Activated CD8-positive, alpha-beta T cell treated with anti-CD3 and anti-CD28 coated beads for 36 hours (primary cell): ENCODE data around the gene RDX. TPM values are rescaled to one million over a fixed set of nuclear protein-coding genes. Genes with fewer than 3 reads are reported as not detected.

Experiments used
- ATAC-seq: fragments of 200-7000 bp; cut with Tn5 transposase; one replicate; pipeline ENCODE4 v1.10.0; 2021; ENCODE audit warnings: mild to moderate bottlenecking, moderate library complexity
- CTCF ChIA-PET: fragments of 350-600 bp; sonication (Branson Sonifier 250); formaldehyde crosslinking; loops from one replicate; lab custom pipeline; 2021; ENCODE audit warnings: antibody characterized with exemption; lab: Charles Lee
- POLR2A ChIA-PET: fragments of 350-600 bp; sonication (Branson Sonifier 250); formaldehyde crosslinking; loops from one replicate; lab custom pipeline; 2021; ENCODE audit warnings: antibody characterized with exemption; lab: Charles Lee
- DNase-seq: peaks from one replicate; pipeline ENCODE4 v3.0.0-alpha.2; 2020
- H3K27ac Mint-ChIP-seq: one replicate; pipeline ENCODE4 v1.8.0; 2021; ENCODE audit warnings: mild to moderate bottlenecking, mixed read lengths
- H3K27me3 Mint-ChIP-seq: one replicate; pipeline ENCODE4 v1.8.0; 2021; ENCODE audit warnings: mixed read lengths
- H3K36me3 Mint-ChIP-seq: one replicate; pipeline ENCODE4 v1.8.0; 2021; ENCODE audit warnings: low read depth, mixed read lengths
- H3K4me1 Mint-ChIP-seq: one replicate; pipeline ENCODE4 v1.8.0; 2021; ENCODE audit warnings: low read depth, mixed read lengths
- H3K4me3 Mint-ChIP-seq: one replicate; pipeline ENCODE4 v1.8.0; 2021; ENCODE audit warnings: mild to moderate bottlenecking, moderate library complexity, mixed read lengths
- H3K9me3 Mint-ChIP-seq: one replicate; pipeline ENCODE4 v1.8.0; 2021; ENCODE audit warnings: mixed read lengths
- CTCF ChIP-seq: fragments of 200-600 bp; IDR thresholded peaks from one replicate; pipeline ENCODE4 v1.8.0; 2022; ENCODE audit warnings: antibody characterized with exemption, mild to moderate bottlenecking
- intact Hi-C: fragments of 100-400 bp; cut with micrococcal nuclease; formaldehyde crosslinking; loops from one replicate; pipeline ENCODE4 v1.10.0; 2022
- total RNA-seq, 2 experiments: library from RNA; stranded (reverse); gene quantifications; one replicate each; pipeline ENCODE4 v1.2.3, GENCODE V29; 2021

RDX gene
- total RNA-seq, 2 experiments from 2014 or later: 37.8 to 41.2 TPM

DNA sequence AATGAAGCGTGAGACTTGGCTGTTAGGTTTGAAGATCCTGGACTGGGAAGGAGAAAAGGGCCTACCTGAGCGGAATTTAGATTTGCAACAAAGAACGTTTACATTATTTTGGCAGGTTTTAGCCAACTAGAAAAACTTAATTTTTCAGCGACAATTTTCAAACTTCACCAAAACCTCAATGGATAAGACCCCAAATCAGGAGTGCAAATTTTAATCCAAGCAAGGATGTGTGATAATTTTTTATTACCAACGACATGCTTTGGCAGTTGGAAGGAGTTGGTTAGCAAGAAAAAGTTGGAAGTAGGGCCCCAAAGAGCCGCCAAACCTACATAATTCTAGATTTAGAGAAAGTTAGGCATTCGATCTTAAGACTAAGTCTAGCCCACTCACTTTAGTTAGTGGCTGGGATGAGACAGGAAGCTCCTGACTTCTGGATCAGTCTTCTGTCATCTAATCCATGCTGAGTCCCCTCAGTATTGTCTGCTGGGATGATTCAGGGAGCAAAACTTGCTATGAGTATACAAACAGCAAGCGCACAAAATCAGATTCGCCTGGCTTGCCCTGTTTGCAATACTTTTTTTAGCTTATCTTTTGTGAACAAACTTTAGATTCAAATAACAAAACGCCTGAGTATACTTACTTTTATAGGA is 787 bp upstream of the RDX start:
- no peak for DNase-seq
- POLR2A ChIA-PET: interaction anchor here (0.6 to 1.2 kb wide), 3 partner anchors 9 to 52 kb away, joined by 3 to 4 read pairs (median 3); no protein-coding TSS in a partner anchor
- no peak for ATAC-seq
- Mint-ChIP-seq H3K27me3 (no peaks in the 10 kb centered on the region), H3K4me1 (peaks cover 35% of the 10 kb centered on the region), H3K36me3 (peaks cover 4% of the 10 kb centered on the region), H3K4me3 (peak overlapping the region; percentile 52), H3K9me3 (peaks cover 3% of the 10 kb centered on the region), H3K27ac (peak overlapping the region; percentile 7)
- CTCF ChIA-PET: interaction anchor here (0.6 to 1.8 kb wide), 5 partner anchors 35 to 135 kb away, joined by 3 to 5 read pairs (median 3); no protein-coding TSS in a partner anchor
- no peak for TF ChIP-seq CTCF
- intact Hi-C loops: loop anchor here (5.0 kb wide), 2 partner anchors 50 to 130 kb away; partner anchors contain the start of gene FDX1

- Mint-ChIP-seq H3K27ac (peak overlapping the region; percentile 87), H3K9me3 (peaks cover 3% of the 10 kb centered on the region), H3K27me3 (no peaks in the 10 kb centered on the region), H3K36me3 (peaks cover 12% of the 10 kb centered on the region), H3K4me1 (peaks cover 42% of the 10 kb centered on the region), H3K4me3 (peak overlapping the region; percentile 82)
- ATAC-seq: peak; percentile 65
- ChIA-PET POLR2A (interaction anchor here (1.1 to 1.4 kb wide), 2 partner anchors 34 to 43 kb away, joined by 3 read pairs; no protein-coding TSS in a partner anchor), CTCF (interaction anchor here (1.0 to 1.5 kb wide), 3 partner anchors 54 to 118 kb away, joined by 3 to 5 read pairs (median 4); no protein-coding TSS in a partner anchor)
- no peak for TF ChIP-seq CTCF
- DNase-seq: peak; percentile 67
- intact Hi-C loops: loop anchor here (5.0 kb wide), 2 partner anchors 52 to 132 kb away; partner anchors contain the start of gene FDX1
These were observed 736 bp downstream of the RDX start for GRCh38 chr11:110295531-110296225.

- TF ChIP-seq CTCF: no peak
- no peaks in the 10 kb centered on the region for H3K27me3 Mint-ChIP-seq
- DNase-seq (no peak), ATAC-seq (no peak)
- ChIA-PET POLR2A (interaction anchor here (1.4 kb wide), 1 partner anchor 34 kb away, joined by 3 read pairs; no protein-coding TSS in a partner anchor), CTCF (interaction anchor here (1.5 kb wide), 1 partner anchor 55 kb away, joined by 5 read pairs; no protein-coding TSS in a partner anchor)
- H3K36me3 Mint-ChIP-seq: peaks cover 12% of the 10 kb centered on the region
- no peak overlapping the region for H3K27ac Mint-ChIP-seq
- H3K4me3 Mint-ChIP-seq: peak overlapping the region; percentile 82
- intact Hi-C loops: loop anchor here (5.0 kb wide), 2 partner anchors 52 to 132 kb away; partner anchors contain the start of gene FDX1
- H3K4me1 Mint-ChIP-seq: peaks cover 42% of the 10 kb centered on the region
- peaks cover under 1% of the 10 kb centered on the region for H3K9me3 Mint-ChIP-seq
These were observed 1.3 kb downstream of the RDX start for GRCh38 chr11:110295086-110295485.

- Mint-ChIP-seq H3K9me3 (no peaks in the 10 kb centered on the region), H3K4me1 (peaks cover 42% of the 10 kb centered on the region), H3K27me3 (no peaks in the 10 kb centered on the region), H3K4me3 (peak overlapping the region; percentile 82), H3K27ac (peak overlapping the region; percentile 34), H3K36me3 (peaks cover 12% of the 10 kb centered on the region)
- ATAC-seq (no peak), DNase-seq (no peak)
- POLR2A ChIA-PET: no interaction called here
- intact Hi-C loops: no loop called here
- no peak for TF ChIP-seq CTCF
- CTCF ChIA-PET: no interaction called here
These were observed 1.9 kb downstream of the RDX start for GRCh38 chr11:110294509-110294908.
